K562 (cell line): Measurements from ENCODE around the gene ZNF566. TPM values are rescaled to one million over a fixed set of nuclear protein-coding genes. Genes with fewer than 3 reads are reported as not detected.

Source experiments
- CSDE1 ChIP-seq, 2 experiments: fragments of 450-650 bp; IDR thresholded peaks; 2 replicates each; pipeline ENCODE4 v1.6.1; 2016; ENCODE audit warnings: mild to moderate bottlenecking in 1 of 2
- GABPA ChIP-seq: fragments of 200-800 bp; sonication (Bioruptor generic); conservative IDR thresholded peaks from 2 replicates; pipeline ENCODE4 v1.6.1; 2016; ENCODE audit warnings: low read depth, missing genetic modification characterization, missing compliant biosample characterization
- KAT7 ChIP-seq: sonication (generic); formaldehyde crosslinking; IDR thresholded peaks from 2 replicates; pipeline ENCODE4 v1.8.0; 2022; ENCODE audit warnings: missing genetic modification reagents, mild to moderate bottlenecking, borderline replicate concordance
- MYBL2 ChIP-seq, 2 experiments: fragments of 450-650 bp in 1 of 2; sonication (generic) in 1 of 2; formaldehyde crosslinking in 1 of 2; IDR thresholded peaks; 2 replicates each; pipeline versions ENCODE4 v1.6.1 to v1.8.1; 2017 to 2022; ENCODE audit warnings: borderline replicate concordance in 1 of 2, inconsistent platforms in 1 of 2, low read depth in 1 of 2, mild to moderate bottlenecking in 1 of 2, missing genetic modification reagents in 1 of 2, moderate library complexity in 1 of 2
- NCOA1 ChIP-seq: fragments of 450-650 bp; IDR thresholded peaks from 2 replicates; pipeline ENCODE4 v1.6.1; 2016; ENCODE audit warnings: low read depth
- NFATC3 ChIP-seq: fragments of 450-650 bp; IDR thresholded peaks from 2 replicates; pipeline ENCODE4 v1.6.1; 2017; ENCODE audit warnings: mild to moderate bottlenecking
- NFE2 ChIP-seq: IDR thresholded peaks from 2 replicates; pipeline ENCODE4 v1.6.1; 2014; ENCODE audit warnings: antibody characterized with exemption, low read depth
- RBM15 ChIP-seq: fragments of 200-400 bp; formaldehyde crosslinking; IDR thresholded peaks from 2 replicates; pipeline ENCODE4 v1.6.1; 2018; ENCODE audit warnings: mild to moderate bottlenecking, low read length, moderate library complexity; ENCODE audit not compliant: insufficient read depth
- SIRT6 ChIP-seq: IDR thresholded peaks from one replicate; pipeline ENCODE4 v1.6.1; 2012; ENCODE audit warnings: low read depth, mild to moderate bottlenecking, control low read depth, inconsistent platforms, low read length, moderate library complexity
- SMARCA4 ChIP-seq: fragments of 450-650 bp; IDR thresholded peaks from 2 replicates; pipeline ENCODE4 v1.6.1; 2016
- SMARCB1 ChIP-seq: IDR thresholded peaks from 2 replicates; pipeline ENCODE4 v1.6.1; 2011; ENCODE audit warnings: improper control_type of control experiment, low read depth; ENCODE audit not compliant: insufficient read length
- TARDBP ChIP-seq: fragments of 450-650 bp; IDR thresholded peaks from 2 replicates; pipeline ENCODE4 v1.6.1; 2016
- TFAM ChIP-seq: fragments of 250-450 bp; sonication (Bioruptor Pico); conservative IDR thresholded peaks from 2 replicates; pipeline ENCODE4 v1.5.0; 2021; ENCODE audit warnings: mild to moderate bottlenecking, moderate library complexity
- XRCC5 ChIP-seq: fragments of 200-400 bp; formaldehyde crosslinking; IDR thresholded peaks from 2 replicates; pipeline ENCODE4 v1.6.1; 2017; ENCODE audit warnings: low read depth, mild to moderate bottlenecking, low read length
- ZC3H8 ChIP-seq: fragments of 450-650 bp; IDR thresholded peaks from 2 replicates; pipeline ENCODE4 v1.6.1; 2017
- ZEB2 ChIP-seq: fragments of 450-650 bp; IDR thresholded peaks from 2 replicates; pipeline ENCODE4 v1.6.1; 2016
- ZFP91 ChIP-seq: sonication (generic); formaldehyde crosslinking; IDR thresholded peaks from 2 replicates; pipeline ENCODE4 v1.8.0; 2022; ENCODE audit warnings: mild to moderate bottlenecking, missing genetic modification reagents
- ZNF12 ChIP-seq: sonication (generic); formaldehyde crosslinking; IDR thresholded peaks from 2 replicates; pipeline ENCODE4 v1.4.0; 2020; ENCODE audit warnings: mild to moderate bottlenecking, missing genetic modification reagents
- ZNF212 ChIP-seq: fragments of 450-650 bp; formaldehyde crosslinking; IDR thresholded peaks from 2 replicates; pipeline ENCODE4 v1.4.0; 2020; ENCODE audit warnings: mild to moderate bottlenecking
- ZNF561 ChIP-seq: fragments of 450-650 bp; formaldehyde crosslinking; conservative IDR thresholded peaks from 2 replicates; pipeline ENCODE4 v1.4.0; 2020; ENCODE audit warnings: mild to moderate bottlenecking, moderate library complexity
- ZNF609 ChIP-seq: sonication (generic); formaldehyde crosslinking; IDR thresholded peaks from 2 replicates; pipeline ENCODE4 v1.8.1; 2023; ENCODE audit warnings: missing genetic modification reagents, mild to moderate bottlenecking, borderline replicate concordance
- ZNF707 ChIP-seq: fragments of 250-450 bp; sonication (Bioruptor Pico); conservative IDR thresholded peaks from 2 replicates; pipeline ENCODE4 v1.8.0; 2022; ENCODE audit warnings: inconsistent platforms, mild to moderate bottlenecking, moderate library complexity
- ZNF766 ChIP-seq: fragments of 200-800 bp; sonication (Bioruptor generic); conservative IDR thresholded peaks from 2 replicates; pipeline ENCODE4 v1.6.1; 2016; ENCODE audit warnings: missing genetic modification characterization, missing compliant biosample characterization
- ZNF79 ChIP-seq: fragments of 250-450 bp; sonication (Bioruptor Pico); IDR thresholded peaks from 2 replicates; pipeline ENCODE4 v1.4.0; 2020; ENCODE audit warnings: low read depth, mild to moderate bottlenecking, moderate library complexity
- polyA plus RNA-seq, 8 experiments: library from polyadenylated mRNA; depleted of rRNA in 4 of 8; stranded (reverse) in 5 of 8; unstranded in 3 of 8; fragments of >200 nt; fragmentation: Nextera tagmentation in 2 of 8; fragmentation: Illumina TruSeq in 1 of 8; extraction: Ambion mirVana in 2 of 8; extraction: Trizol in 1 of 8; gene quantifications; 2 replicates each; pipeline versions ENCODE4 v1.2.1 to v1.2.3, GENCODE V29; 2011 to 2014; ENCODE audit warnings: inconsistent platforms in 1 of 8, missing spikeins in 1 of 8
- total RNA-seq, 7 experiments: library from RNA; depleted of rRNA in 6 of 7; stranded (reverse); fragments of >200 nt in 6 of 7; fragmentation: Illumina TruSeq in 2 of 7; extraction: Trizol in 2 of 7; gene quantifications; 2 replicates each; pipeline versions ENCODE4 v1.2.1 to v1.2.3, GENCODE V29; 2011 to 2021; ENCODE audit warnings: low replicate concordance in 1 of 7

ZNF566 gene
- total and polyA plus RNA-seq, 9 of the 15 experiments (the other 6 are each of a cell fraction or from before 2014, with no cell fraction given), result 5.5 to 11.4 (median 9.7) TPM

GRCh38 chr19:36489118-36489919, at the start of gene ZNF566 (continued):
- peak; percentile 43 for TF ChIP-seq GABPA (tag)
- peak; percentile 73 for TF ChIP-seq ZEB2
- TF ChIP-seq ZFP91 (CRISPR knock-in tag), result no peak
- no peak for TF ChIP-seq NFE2
- no peak for TF ChIP-seq ZNF212
- TF ChIP-seq ZNF561 (CRISPR knock-in tag), result no peak
- TF ChIP-seq ZNF766 (CRISPR knock-in tag), result peak; percentile 33; the same call in 1 of the 2 replicates
- 0 out of 2 replicates have a peak, but pooled peaks have one; percentile 40 for TF ChIP-seq NCOA1
- no peak for TF ChIP-seq NFATC3
- no peak for TF ChIP-seq SMARCB1
- no peak for TF ChIP-seq TFAM
- TF ChIP-seq ZNF79 (CRISPR knock-in tag), result no peak
- no peak for TF ChIP-seq ZNF707 (CRISPR knock-in tag)
- no peak for TF ChIP-seq ZNF609 (CRISPR knock-in tag)
- no peak for TF ChIP-seq MYBL2 (IDR thresholded peaks at IDR 0.05; ENCODE audit: low read depth)
- no peak for TF ChIP-seq MYBL2 (CRISPR knock-in tag; IDR thresholded peaks at IDR 0.05; ENCODE audit: borderline replicate concordance)
- peak; percentile 57; the same call in 1 of the 2 replicates for TF ChIP-seq XRCC5
- peak; percentile 55 for TF ChIP-seq SMARCA4
- TF ChIP-seq ZNF12 (CRISPR knock-in tag), result peak; percentile 31; the same call in 1 of the 2 replicates
- no peak for TF ChIP-seq RBM15
- no peak for TF ChIP-seq SIRT6
- no peak for TF ChIP-seq ZC3H8
- TF ChIP-seq CSDE1 (IDR thresholded peaks at IDR 0.05), result no peak
- TF ChIP-seq KAT7 (CRISPR knock-in tag), result no peak
- TF ChIP-seq TARDBP, result no peak
